ENCODE measurements around the gene ATP5F1D.

ATP5F1D gene

DNA sequence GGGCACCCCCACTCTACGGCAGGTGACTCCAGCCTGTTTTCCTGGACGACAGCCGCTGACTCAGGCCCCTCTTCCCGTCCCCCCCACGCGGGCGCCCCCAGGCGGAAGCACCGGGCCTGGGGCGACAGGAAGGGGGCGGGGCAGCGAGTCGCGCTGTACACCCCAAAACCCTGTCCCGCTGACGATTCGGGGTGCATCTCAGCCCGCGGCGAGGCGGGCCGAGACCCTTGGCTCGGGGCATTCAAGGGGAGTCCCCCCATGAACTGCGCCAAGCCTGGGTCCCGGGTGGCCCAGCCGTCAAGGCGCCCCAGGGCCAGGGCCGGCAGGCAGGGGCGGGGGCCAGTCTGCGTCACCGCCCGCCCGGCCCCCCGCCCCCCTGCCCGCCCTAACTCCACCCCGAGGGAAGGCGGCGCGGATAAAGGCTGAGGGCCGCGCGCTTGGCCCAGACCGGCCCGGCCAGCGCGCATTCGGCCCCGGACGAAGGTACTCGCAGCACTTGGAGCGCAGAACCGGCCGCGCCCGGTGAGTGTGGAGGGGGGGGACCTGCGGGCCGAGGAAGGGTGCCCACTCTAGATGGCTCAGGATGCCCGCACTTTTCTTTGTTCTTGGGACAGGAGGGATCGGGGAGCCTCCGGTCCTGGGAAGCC is 6.7 kb downstream of the ATP5F1D start, which contains the start of gene MIDN:
Gene MIDN, plus strand, starts transcription at position 445 of the 647 bp plus-strand sequence. CDS start 1,714 bp downstream, outside the sequence.
- DNase-seq: peak; percentile 87

DNA sequence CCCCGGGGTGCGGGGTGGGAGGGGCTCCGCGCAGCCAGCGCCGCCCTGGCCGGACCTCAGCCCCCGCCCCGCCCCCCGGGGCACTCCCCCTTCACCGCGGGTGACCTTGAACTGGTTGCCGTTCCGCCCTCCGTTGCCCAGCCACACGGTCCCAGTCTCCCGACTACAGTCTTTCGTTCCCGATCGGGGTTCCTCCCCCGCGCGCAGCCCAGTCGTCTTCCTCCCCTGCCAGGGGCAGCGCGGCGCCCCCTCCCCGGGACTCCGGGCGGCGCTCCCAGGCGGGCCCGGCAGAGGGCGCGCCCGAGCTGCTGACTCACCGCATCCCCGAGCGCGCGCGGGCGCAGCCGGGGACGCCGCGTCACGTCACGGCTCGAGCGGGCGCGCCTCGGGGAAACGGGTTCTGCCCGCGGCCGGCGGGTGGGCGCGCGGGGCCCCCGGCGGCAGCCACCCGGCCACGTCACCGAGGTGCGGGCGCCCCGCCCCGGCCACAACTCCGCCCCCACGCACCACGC is 7.3 kb downstream of the ATP5F1D start:
- DNase-seq: peak; percentile 90

DNA sequence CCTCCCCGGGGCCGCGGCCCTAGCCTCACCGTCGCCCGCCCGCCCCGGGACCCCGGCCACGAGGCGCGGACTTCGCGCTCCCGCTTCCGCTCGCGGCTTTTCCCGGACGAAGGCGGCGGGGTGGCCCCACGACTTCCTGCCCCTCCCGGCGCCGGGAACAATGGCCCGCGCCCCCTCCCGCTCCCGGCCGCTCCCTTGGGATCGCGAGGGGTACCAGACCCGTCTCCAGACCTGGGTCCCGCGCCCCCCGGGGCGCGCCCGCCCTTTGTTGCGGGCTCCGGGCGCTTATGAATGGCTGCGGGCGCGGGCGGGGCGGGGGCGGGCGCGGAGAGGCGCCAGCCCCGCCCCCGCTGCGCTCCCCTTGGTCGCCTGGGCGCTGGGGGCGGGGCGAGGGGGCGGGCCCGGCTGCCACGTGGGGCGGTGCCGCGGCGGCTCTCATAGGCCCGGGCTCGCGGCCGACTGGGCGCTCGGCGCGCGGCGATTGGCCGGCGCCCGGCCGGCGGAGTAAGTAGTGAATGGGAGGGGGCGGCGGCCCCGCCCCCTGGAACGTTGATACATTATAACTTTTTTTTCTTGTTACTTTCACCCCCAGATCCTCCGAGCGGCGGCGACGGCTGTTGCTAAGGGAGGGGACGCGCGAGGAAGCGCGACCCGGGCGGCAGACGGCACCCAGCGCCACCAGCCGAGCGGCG is 7.9 kb downstream of the ATP5F1D start:
- DNase-seq: peak; percentile 98

DNA sequence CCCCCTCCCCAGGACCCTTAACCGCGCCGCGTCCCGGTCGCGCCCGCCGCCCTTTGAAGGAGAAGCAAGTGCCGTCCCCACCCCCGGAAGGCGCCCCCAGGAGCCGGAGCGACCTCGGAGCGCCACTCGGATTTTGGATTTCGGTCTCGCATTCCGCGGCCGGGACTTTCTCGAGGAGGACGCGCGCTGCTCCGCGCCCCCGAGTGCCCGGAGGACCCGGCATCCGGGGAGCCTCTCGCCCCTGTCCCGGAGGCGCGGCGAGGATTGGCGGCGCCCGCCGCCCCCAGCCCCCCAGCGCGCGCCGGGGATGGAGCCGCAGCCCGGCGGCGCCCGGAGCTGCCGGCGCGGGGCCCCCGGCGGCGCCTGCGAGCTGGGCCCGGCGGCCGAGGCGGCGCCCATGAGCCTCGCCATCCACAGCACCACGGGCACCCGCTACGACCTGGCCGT is 8.5 kb downstream of the ATP5F1D start:
- no peak for DNase-seq

DNA sequence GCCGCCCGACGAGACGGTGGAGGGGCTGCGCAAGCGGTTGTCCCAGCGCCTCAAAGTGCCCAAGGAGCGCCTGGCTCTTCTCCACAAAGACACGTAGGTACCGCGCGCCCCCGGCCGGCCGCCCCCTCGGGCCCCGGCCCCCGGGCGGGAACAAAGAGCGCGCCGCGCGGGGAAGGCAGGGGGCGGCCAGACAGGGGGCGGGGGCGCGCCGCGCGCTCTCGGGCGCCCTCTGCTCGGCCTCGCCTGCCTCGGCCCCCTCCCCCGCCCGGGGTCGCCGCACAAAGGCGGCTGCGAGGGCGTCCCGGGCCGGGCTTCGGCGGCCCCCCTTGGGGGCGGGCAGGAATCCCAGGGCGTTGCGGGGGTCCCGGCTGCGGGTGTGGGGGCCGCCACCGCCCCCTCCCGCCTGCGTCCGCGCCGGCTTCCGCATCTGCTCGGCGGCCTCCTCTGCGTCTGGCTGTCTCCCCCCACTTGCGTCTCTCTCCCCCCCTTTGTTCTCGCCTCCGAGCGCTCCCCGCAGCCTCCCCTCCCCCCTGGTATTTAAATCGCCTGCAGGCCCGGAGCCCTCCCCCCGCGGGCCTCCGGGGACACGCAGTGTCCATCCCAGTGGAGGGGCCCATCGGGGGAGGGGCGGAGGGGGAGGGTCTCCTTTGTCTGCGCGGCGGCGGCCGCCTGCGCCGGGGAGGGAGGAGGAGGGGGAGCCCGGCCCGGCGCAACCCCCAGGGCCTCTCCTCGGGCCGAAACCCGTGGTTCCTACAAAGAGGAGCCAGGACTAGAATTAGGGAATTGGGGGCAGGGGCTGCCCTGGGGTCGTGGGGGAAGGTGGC is 9.1 kb downstream of the ATP5F1D start:
- DNase-seq: peak; percentile 77

DNA sequence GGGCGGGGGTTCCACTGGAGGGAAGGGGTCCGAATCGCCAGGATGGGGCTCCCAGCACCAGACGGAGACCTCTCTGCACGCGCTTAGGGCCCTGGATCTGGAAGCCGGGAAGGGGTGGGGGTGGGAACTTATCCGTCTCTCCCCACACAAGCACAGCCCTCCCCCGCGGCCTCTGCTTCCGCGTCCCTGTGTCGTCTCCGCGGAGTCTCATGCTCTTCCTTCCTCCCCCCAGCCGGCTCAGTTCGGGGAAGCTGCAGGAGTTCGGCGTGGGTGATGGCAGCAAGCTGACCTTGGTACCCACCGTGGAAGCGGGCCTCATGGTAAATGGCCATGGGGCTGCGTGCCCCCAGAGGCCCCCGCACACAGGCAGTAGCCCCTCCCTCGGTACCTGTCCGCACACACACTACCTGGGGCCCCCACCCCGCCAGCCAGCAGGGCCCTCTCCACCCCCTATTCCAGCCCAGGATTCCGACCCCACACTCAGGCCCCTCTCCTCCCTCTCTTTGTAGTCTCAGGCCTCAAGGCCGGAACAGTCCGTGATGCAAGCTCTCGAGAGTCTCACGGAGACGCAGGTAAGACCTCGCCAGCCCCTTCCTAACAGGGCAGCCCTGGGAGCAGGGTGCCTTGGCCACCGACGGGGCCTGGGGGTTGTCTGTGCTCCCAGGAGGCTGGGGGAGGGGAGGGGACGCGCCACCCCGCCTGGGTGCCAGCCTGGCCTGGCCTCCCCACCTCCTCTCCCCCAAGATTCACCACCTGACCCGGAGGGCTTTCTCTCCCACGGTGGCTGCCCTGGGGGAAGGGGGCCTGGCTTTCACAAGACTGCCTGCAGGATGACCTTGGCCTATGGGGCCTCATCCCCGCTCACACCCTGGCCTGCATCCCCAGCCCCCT is 10.0 kb downstream of the ATP5F1D start:
- peak; percentile 85 for DNase-seq

DNA sequence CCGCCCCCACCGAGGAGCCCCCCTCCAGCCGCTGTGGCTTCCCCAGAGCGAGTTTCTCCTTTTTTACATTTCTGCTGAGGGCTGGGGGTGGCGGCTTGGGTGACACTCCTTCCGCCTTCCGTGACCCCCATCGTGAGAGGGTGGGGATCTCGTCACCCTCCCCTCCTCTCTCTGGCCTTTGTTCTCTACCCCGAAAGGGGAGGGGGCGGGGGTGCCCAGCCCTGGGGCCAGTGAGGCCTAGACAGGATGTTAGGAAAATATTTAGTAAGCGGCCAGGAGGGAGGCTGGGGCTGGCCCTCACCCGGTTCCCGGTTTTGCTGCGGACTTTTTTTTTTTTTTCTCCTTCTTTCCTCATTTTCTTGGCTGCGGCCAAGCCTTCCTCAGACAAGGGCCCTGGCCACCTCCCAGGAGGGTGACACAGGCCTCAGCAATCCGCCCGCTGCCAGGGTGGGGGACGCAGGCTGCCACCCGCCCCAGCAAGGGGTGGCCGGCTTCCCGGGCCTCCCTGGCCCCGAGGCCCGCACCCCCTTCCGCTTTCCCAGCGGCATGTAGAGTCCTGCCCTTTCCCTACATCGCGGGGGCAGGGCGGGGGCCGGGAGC is 10.8 kb downstream of the ATP5F1D start:
- peak; percentile 83 for DNase-seq

DNA sequence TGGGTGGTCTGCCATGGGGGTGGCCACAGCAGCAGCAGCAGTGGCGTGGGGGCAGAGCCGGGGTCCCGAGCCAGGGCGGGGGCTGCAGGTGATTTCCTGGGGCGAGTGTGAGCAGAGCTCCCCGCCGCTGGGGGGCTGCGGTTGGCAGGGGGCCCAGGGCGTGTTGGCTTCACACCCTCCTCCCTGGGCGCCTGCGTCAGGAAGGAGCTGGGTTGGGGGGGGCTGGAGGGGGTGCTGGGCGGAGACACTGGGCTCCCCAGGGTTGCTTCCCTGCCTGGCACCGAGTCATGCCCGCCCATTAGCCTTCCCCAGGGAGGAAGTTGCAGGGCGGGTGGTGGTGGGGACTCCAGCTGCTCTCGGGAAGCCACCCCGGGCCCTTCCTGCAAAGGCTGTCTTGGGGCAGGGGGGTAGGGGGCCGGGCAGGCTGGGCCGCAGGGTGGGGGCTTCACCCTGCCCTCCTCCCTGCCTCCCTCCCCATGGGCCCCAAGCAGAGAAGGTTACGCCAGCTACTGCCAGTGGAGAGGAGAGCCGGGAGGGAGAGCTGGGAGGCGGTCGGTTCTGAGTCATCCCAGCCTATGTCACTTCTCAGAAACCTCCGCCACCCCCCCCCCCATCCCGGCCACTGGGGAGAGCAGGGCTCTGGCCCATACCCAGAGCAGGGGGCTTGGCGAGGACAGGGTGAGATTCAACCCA is 11.4 kb downstream of the ATP5F1D start:
- DNase-seq: peak; percentile 90

DNA sequence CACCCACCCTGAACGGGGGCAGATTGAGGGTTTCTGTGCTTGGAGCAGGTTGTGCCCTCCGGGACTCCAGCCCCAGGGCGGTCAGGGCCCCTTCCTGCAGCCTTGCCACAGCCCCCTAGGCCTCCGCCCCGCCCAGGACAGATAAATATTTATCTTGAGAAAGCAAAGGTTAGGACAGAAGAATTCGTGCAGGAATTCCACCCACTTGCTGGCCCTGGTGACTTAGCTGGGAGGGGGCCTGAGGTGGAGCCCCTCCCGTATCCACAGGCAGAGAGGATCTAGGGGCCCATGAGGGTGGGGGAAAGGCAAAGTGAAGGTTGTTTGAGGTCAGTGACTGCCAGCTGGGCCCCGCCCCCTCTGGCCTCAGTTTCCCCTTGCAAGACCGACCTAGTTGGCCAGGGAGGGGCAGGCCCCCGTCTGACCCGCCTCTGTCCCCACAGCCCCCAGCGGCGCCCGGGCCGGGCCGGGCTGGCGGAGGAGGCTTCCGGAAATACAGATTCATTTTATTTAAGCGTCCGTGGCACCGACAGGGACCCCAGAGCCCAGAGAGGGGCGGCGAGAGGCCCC is 12.0 kb downstream of the ATP5F1D start:
- DNase-seq: no peak

DNA sequence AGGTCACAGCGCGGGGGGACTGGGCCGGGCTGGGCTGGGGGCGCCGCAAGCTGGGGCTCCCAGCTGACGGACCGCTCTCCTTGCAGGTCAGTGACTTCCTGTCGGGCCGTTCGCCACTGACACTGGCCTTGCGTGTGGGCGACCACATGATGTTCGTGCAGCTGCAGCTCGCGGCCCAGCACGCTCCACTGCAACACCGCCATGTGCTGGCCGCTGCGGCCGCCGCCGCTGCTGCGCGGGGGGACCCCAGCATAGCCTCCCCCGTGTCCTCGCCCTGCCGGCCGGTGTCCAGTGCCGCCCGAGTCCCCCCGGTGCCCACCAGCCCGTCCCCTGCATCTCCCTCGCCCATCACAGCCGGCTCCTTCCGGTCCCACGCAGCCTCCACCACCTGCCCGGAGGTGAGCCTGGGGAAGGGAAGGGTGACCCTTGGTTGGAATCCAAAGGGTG is 12.6 kb downstream of the ATP5F1D start:
- DNase-seq: no peak

DNA sequence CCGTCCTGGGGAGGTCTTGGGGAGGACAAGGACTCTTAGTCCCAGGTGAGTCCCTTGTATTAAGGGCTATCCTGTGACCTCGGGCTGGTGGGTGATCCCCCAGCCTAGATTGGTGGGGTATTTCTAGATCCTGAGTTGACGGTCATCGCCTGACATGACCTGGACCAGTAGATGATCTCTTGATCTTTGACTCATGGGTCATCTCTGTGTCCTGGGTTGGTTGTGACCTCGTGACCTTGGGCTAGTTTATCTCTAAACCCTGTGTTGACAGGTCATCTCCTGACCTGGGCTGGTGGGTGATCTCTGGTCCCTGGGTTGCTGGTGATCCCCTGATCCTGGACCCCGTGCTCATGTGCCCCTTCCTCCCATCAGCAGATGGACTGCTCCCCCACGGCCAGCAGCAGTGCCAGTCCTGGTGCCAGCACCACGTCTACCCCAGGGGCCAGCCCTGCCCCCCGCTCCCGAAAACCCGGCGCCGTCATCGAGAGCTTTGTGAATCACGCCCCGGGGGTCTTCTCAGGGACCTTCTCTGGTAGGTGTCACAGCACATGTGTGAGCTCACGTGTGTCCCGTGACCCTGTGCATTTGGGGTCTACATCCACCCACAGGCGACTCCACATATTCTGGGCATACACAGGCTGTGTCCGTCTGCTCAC is 13.1 kb downstream of the ATP5F1D start:
- DNase-seq: no peak

DNA sequence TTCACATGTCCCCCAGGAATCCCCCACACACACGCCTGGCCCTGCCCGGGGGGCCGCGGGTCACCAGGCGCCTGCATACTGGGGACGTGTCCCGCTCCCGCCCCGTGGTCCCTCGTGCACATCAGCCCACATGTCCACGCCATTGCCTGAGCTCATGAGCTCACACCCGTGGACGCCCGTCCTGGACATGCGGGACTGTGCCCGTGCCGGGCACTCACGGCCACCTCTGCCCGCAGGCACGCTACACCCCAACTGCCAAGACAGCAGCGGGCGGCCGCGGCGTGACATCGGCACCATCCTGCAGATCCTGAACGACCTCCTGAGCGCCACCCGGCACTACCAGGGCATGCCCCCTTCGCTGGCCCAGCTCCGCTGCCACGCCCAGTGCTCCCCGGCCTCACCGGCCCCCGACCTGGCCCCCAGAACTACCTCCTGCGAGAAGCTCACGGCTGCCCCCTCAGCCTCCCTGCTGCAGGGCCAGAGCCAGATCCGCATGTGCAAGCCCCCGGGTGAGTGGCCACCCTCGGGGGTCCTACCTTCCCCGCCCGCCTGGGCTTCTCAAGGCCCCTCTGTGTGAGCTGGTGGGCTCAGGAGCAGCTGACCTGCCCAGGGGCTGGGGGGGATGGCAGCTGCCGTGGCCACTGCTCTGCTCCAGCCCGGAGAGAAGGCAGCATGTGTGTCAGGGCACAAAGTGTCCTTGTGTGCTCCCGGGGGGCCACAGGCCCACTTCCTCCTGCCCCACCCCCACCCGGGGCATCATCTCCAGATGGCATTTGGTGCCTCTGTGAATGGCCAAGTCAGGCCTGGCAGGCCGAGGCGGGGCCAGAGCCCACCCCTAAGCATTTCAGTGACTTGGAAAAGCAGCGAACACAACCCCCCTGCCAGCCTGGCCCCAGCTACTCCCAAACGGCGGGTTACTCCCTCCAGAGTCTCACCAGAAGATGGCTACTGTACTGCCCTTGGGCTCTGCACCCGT is 13.9 kb downstream of the ATP5F1D start:
- DNase-seq: no peak

DNA sequence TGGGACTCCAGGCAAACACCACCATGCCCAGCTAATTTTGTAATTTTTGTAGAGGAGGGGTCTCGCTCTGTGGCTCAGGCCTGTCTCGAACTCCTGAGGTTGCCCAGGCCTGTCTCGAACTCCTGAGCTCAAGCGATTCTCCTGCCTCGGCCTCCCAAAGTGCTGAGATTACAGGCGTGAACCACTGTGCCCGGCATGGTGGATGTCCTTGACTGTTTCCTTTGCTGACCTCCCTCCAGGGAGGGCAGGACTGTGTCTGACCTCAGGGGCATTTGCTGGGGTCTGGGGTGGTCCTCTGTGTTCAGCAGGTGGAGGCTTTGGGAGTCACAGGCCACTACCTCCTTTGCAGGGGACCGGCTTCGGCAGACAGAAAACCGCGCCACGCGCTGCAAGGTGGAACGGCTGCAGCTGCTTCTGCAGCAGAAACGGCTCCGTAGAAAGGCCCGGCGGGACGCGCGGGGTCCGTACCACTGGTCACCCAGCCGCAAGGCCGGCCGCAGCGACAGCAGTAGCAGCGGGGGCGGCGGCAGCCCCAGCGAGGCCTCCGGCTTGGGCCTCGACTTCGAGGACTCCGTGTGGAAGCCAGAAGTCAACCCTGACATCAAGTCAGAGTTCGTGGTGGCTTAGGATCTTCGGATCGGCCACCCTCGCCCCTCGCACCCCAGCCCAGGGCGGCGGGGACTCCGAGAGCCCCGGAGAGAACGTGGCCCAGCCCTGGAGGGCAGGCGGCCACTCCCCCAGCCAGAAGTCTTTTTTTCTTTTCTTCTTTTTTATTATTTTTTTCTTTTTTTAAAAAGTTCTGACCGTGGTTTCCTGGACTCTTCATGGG is 15.3 kb downstream of the ATP5F1D start:
- no peak for DNase-seq

DNA sequence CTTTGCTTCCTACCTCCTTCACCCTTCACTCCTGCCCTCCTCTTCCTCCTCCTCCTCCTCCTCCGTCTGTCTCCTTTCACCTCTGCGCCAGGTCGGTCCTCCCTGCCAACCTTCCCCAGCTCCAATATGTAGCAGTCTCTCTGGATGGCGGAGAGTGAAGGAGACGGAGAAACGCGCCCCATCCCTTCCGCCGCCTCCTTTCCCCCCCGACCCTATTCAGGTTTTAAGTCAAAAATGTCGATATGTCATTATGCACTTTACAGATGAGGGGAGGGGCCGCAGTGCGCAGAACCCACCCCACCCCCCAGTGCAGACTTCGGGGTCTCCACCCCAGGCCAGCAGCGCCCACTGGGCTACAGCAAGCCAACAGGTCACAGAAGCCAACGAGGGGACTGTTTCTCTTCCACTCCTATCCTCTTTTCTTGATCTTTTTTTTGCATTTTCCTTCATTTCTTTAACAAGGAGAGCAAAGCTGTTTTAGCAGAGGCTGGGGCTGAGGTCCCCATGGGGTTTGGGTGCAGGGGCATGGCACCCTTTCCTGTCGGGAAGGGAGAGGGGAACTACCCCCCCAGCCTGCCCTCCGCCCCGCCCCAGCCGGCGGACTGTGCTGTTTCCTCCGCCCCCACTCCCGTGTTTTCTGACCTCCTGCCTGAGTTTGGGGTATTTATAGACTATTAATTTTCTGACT is 16.1 kb downstream of the ATP5F1D start:
- DNase-seq: no peak

DNA sequence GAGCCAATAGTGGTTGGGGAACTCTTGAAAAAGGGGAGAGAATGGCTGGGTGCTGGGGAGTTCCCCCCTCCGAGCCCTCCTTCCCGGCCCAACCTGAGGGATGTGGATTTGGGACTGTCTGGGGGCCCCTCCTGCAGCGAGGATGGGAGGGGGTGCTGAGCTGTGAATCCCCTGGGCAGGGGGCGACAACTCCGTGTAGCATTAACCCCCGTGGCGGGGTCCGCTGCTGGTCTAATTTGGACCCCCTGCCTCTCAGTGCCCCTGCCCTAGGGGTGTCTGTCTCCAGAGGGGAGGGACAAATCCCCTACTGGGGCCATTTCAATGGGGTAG is 16.6 kb downstream of the ATP5F1D start:
- DNase-seq: no peak

DNA sequence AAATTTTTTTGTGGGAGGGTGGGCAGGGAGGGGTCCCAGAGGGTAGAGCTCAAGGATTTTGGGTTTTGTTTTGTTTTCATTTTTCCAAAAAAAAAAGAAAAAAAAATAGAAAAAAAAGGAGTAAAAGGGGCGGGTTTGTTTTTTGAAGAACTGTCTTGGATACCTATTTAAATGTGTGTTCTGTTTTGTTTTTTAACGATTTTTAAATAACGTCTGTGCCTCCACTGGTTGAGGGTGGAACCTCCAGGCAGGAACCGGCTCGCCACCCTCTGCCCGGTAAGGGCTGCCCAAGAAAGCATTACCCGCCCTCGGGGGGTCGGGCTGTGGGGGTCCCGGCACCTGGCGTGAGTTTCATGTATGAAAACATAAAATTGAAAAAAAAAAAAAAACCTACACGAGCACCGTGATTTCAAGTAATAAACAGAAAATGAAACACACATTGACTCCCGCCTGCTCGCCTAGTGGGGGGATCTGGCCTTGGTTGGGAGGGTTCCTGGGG is 17.2 kb downstream of the ATP5F1D start:
- DNase-seq: no peak

DNA sequence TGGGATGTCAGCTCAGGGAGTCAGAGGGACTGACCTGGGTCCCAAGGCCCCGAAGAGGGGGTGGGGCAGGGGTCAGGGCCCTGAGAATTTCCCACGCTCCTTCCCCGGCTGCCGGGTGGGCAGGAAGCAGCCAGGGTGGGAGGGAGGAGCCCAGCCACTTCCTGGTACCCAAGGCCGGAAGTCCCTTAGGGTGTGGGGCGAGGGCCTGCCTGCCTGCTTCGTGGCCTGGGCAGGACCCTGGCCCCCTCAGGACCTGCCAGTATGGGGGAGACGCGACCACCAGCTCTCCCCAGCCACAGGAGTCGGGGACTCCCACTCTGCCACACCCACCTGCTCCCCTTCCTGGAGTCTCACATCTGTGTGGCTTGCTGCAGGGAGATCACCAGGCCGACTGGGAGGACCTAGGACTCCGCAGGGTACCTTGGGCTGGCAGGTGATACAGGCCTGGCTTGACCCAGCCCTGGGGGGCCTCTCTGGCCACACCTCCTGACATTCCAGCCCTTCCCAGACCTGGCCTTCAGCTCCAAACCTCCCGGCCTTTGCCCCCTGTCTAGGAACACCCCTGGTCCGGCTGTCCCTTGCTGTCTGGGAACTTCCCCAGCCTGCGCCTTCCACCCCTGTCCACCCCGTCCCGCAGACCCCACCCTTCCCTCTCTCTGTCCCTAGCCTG is 17.8 kb downstream of the ATP5F1D start:
- DNase-seq: peak; percentile 75
